Loucy (cell line): ENCODE results near the gene TKT.

Source experiments
- EZH2phosphoT487 ChIP-seq: fragments of 200-600 bp; IDR thresholded peaks from 2 replicates; pipeline ENCODE4 v1.6.1; 2018; ENCODE audit warnings: antibody characterized with exemption, mild to moderate bottlenecking, moderate library complexity, borderline replicate concordance
- TF ChIP-seq, protein P1 (sequence below): fragments of 200-600 bp; sonication (generic); conservative IDR thresholded peaks from 2 replicates; pipeline ENCODE4 v1.5.1; 2014; ENCODE audit warnings: mild to moderate bottlenecking, antibody characterized with exemption, low read length

DNA sequence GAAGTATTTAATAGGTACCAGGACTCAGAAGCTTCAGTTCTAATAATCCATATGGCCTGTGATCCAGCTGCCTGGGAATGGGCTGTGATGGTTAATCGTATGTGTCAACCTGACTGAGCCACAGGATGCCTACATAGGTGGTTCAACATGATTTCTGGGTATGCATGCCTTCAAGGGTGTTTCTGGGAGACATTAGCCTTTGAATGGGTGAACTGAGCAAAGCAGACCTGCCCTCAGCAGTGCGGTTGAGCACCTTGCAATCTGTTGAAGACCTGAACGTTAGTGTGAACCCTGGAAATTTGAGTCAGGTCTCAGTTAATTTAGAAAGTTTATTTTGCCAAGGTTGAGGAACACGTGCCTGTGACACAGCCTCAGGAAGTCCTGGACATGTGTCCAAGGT, 22.8 kb upstream of the TKT start:
- TF ChIP-seq, protein P1, sequence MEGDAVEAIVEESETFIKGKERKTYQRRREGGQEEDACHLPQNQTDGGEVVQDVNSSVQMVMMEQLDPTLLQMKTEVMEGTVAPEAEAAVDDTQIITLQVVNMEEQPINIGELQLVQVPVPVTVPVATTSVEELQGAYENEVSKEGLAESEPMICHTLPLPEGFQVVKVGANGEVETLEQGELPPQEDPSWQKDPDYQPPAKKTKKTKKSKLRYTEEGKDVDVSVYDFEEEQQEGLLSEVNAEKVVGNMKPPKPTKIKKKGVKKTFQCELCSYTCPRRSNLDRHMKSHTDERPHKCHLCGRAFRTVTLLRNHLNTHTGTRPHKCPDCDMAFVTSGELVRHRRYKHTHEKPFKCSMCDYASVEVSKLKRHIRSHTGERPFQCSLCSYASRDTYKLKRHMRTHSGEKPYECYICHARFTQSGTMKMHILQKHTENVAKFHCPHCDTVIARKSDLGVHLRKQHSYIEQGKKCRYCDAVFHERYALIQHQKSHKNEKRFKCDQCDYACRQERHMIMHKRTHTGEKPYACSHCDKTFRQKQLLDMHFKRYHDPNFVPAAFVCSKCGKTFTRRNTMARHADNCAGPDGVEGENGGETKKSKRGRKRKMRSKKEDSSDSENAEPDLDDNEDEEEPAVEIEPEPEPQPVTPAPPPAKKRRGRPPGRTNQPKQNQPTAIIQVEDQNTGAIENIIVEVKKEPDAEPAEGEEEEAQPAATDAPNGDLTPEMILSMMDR: no peak
- TF ChIP-seq EZH2phosphoT487: no peak
